ENCODE results near the gene PDX1. TPM values are rescaled to one million over a fixed set of nuclear protein-coding genes. Genes with fewer than 3 reads are reported as not detected.
A peak's percentile ranks its signal among the peaks of the same experiment; 100 is the strongest.

PDX1 gene
- total and polyA plus RNA-seq, 2 of the 13 experiments (the other 11 are each of a cell fraction or from before 2014, with no cell fraction given), result 0.07 TPM; not detected in 1

GRCh38 chr13:27960362-27961226, 40.8 kb downstream of the PDX1 start (continued):
- TF ChIP-seq ZNF574 (CRISPR knock-in tag; IDR thresholded peaks at IDR 0.05) (peak; percentile 83), NONO (IDR thresholded peaks at IDR 0.05) (no peak), NONO (CRISPR knock-in tag; conservative IDR thresholded peaks at IDR 0.05) (peak; percentile 85), JUND (CRISPR knock-in tag; IDR thresholded peaks at IDR 0.05) (no peak), ZNF138 (CRISPR knock-in tag; IDR thresholded peaks at IDR 0.05; ENCODE audit: low read depth) (no peak), SAP130 (CRISPR knock-in tag; IDR thresholded peaks at IDR 0.05; ENCODE audit: low read depth) (peak; percentile 96), KDM6A (CRISPR knock-in tag; IDR thresholded peaks at IDR 0.05; ENCODE audit: low read depth) (peak; percentile 86), ZNF878 (CRISPR knock-in tag; IDR thresholded peaks at IDR 0.05) (peak; percentile 92), HNF1B (CRISPR knock-in tag; IDR thresholded peaks at IDR 0.05) (peak; percentile 65; the same call in 1 of the 2 replicates), GTF3A (CRISPR knock-in tag; conservative IDR thresholded peaks at IDR 0.05) (0 out of 2 replicates have a peak, but pooled peaks have one; percentile 71), ZBTB38 (CRISPR knock-in tag; IDR thresholded peaks at IDR 0.05) (peak; percentile 75; the same call in 1 of the 2 replicates), GATAD2A (CRISPR knock-in tag; IDR thresholded peaks at IDR 0.05) (peak; percentile 91), ARNTL (CRISPR knock-in tag; IDR thresholded peaks at IDR 0.05) (peak; percentile 76), ZBTB33 (CRISPR knock-in tag; IDR thresholded peaks at IDR 0.05) (no peak), NR0B2 (CRISPR knock-in tag; IDR thresholded peaks at IDR 0.05) (peak; percentile 64), NR2F6 (IDR thresholded peaks at IDR 0.05) (peak; percentile 80), NR2F6 (CRISPR knock-in tag; IDR thresholded peaks at IDR 0.05) (peak; percentile 91), FOXO1 (CRISPR knock-in tag; IDR thresholded peaks at IDR 0.05) (peak; percentile 83), DPF2 (CRISPR knock-in tag; IDR thresholded peaks at IDR 0.05; ENCODE audit: borderline replicate concordance, low read depth) (peak; percentile 91), HDAC6 (IDR thresholded peaks at IDR 0.05; ENCODE audit: low read depth, low read length) (no peak), PITX1 (CRISPR knock-in tag; IDR thresholded peaks at IDR 0.05) (peak; percentile 90), ZNF710 (CRISPR knock-in tag; IDR thresholded peaks at IDR 0.05; ENCODE audit: borderline replicate concordance) (peak; percentile 78; the same call in 1 of the 2 replicates)
